ENCODE measurements around the gene SELENOS.

Gene SELENOS

GRCh38 chr15:101276501-101277037 is 716 bp downstream of the SELENOS start:
- peak in 1 of 5 donors; percentile 35 for DNase-seq

- DNase-seq: peak in 1 of 5 donors; percentile 61
Measured at GRCh38 chr15:101275018-101275417, 2.3 kb downstream of the SELENOS start.

GRCh38 chr15:101273534-101273933 is 3.8 kb downstream of the SELENOS start:
- DNase-seq: no peak

- DNase-seq: no peak
Measured at GRCh38 chr15:101272584-101272983, 4.7 kb downstream of the SELENOS start.

- no peak for DNase-seq
Measured at GRCh38 chr15:101269479-101270223, 7.6 kb downstream of the SELENOS start.

GRCh38 chr15:101267320-101268104 is 9.8 kb downstream of the SELENOS start:
- no peak for DNase-seq

GRCh38 chr15:101266787-101267186 is 10.5 kb downstream of the SELENOS start:
- DNase-seq: no peak

GRCh38 chr15:101266034-101266433 is 11.3 kb downstream of the SELENOS start:
- no peak for DNase-seq

GRCh38 chr15:101264911-101265641 is 12.2 kb downstream of the SELENOS start:
- DNase-seq: no peak

- DNase-seq: no peak
Measured at GRCh38 chr15:101264011-101264410, 13.3 kb downstream of the SELENOS start.

- no peak for DNase-seq
Measured at GRCh38 chr15:101262551-101262950, 14.7 kb downstream of the SELENOS start.

- peak in 3 of 5 donors; percentile 28 to 61 (median 48) for DNase-seq
Measured at GRCh38 chr15:101258238-101259144, 18.8 kb downstream of the SELENOS start.

- peak in 1 of 5 donors; percentile 43 for DNase-seq
Measured at GRCh38 chr15:101256757-101257156, 20.5 kb downstream of the SELENOS start.

GRCh38 chr15:101255615-101256241 is 21.6 kb downstream of the SELENOS start:
- DNase-seq: peak in 1 of 5 donors; percentile 36

- DNase-seq: peak in 1 of 5 donors; percentile 37
Measured at GRCh38 chr15:101255051-101255395, 22.3 kb downstream of the SELENOS start.

- no peak for DNase-seq
Measured at GRCh38 chr15:101254157-101255050, 22.9 kb downstream of the SELENOS start.

- DNase-seq: no peak
Measured at GRCh38 chr15:101252836-101253235, 24.4 kb downstream of the SELENOS start.

- DNase-seq: peak; percentile 62 to 91 (median 76)
Measured at GRCh38 chr15:101251830-101252820, 25.2 kb downstream of the SELENOS start, which contains the start of gene CHSY1. CHSY1 (minus strand) TSS chr15:101252048; CDS start chr15:101251456, 592 bp downstream.

Data from T-helper 1 cell (primary cell).